H1 (cell line): ENCODE data around the gene DESI1.

Source experiments
- CEBPB ChIP-seq: IDR thresholded peaks from 2 replicates; pipeline ENCODE4 v1.6.1; 2012; ENCODE audit warnings: low read depth, low read length
- GABPA ChIP-seq: IDR thresholded peaks from 2 replicates; pipeline ENCODE4 v1.6.1; 2011; ENCODE audit warnings: mild to moderate bottlenecking, low read length, moderate library complexity, borderline replicate concordance; ENCODE audit not compliant: insufficient read depth
- NRF1 ChIP-seq: IDR thresholded peaks from 2 replicates; pipeline ENCODE4 v1.6.1; 2011; ENCODE audit warnings: mild to moderate bottlenecking, low read depth, low read length, improper control_type of control experiment
- RAD21 ChIP-seq, 2 experiments: IDR thresholded peaks in 1 of 2; conservative IDR thresholded peaks in 1 of 2; 2 replicates each; pipeline ENCODE4 v1.6.1; 2011; ENCODE audit warnings: low read depth in 2 of 2, low read length in 2 of 2, improper control_type of control experiment in 1 of 2, inconsistent platforms in 1 of 2, mild to moderate bottlenecking in 1 of 2, moderate library complexity in 1 of 2
- TF ChIP-seq, protein P1 (sequence below), 3 experiments: IDR thresholded peaks; 1 replicate in 2 of 3; 2 replicates in 1 of 3; pipeline versions ENCODE4 v1.5.1 to v1.6.1; 2011; ENCODE audit warnings: low read length in 3 of 3, mild to moderate bottlenecking in 3 of 3, inconsistent platforms in 2 of 3, low read depth in 1 of 3, moderate library complexity in 1 of 3; ENCODE audit not compliant: insufficient read depth in 1 of 3; ENCODE audit errors: control extremely low read depth in 1 of 3
- TF ChIP-seq, protein P2 (sequence below): IDR thresholded peaks from 2 replicates; pipeline ENCODE4 v1.6.1; 2011; ENCODE audit warnings: low read depth, mild to moderate bottlenecking, low read length; ENCODE audit not compliant: insufficient read depth

DNA sequence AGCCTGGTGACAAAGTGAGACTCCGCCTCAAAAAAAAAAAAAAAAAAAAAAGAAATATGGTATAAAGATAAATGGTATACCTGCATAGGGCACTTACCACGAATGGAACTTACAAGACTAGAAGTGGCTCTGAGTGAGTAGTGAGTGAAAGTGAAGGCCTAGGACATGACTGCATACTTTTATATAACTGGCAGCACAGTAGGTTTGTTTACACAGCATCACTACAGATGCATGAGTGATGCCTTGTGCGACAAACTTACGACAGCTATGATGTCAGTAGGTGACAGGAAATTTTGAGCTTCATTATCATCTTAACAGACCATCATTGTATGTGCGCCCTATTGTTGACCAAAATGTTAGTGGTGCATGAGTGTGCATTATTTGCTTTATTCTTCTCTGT, 17.9 kb upstream of the DESI1 start:
- TF ChIP-seq CEBPB (no peak), GABPA (no peak), NRF1 (no peak), RAD21 (IDR thresholded peaks at IDR 0.05 in 1 of 2, conservative IDR thresholded peaks at IDR 0.05 in 1 of 2; ENCODE audit: low read depth in 2 of 2, low read length in 2 of 2) (no peak)
- TF ChIP-seq, protein P1, sequence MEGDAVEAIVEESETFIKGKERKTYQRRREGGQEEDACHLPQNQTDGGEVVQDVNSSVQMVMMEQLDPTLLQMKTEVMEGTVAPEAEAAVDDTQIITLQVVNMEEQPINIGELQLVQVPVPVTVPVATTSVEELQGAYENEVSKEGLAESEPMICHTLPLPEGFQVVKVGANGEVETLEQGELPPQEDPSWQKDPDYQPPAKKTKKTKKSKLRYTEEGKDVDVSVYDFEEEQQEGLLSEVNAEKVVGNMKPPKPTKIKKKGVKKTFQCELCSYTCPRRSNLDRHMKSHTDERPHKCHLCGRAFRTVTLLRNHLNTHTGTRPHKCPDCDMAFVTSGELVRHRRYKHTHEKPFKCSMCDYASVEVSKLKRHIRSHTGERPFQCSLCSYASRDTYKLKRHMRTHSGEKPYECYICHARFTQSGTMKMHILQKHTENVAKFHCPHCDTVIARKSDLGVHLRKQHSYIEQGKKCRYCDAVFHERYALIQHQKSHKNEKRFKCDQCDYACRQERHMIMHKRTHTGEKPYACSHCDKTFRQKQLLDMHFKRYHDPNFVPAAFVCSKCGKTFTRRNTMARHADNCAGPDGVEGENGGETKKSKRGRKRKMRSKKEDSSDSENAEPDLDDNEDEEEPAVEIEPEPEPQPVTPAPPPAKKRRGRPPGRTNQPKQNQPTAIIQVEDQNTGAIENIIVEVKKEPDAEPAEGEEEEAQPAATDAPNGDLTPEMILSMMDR (IDR thresholded peaks at IDR 0.05; ENCODE audit: control extremely low read depth in 1 of 3, insufficient read depth in 1 of 3, low read depth in 1 of 3, low read length in 3 of 3), result no peak
- TF ChIP-seq, protein P2, sequence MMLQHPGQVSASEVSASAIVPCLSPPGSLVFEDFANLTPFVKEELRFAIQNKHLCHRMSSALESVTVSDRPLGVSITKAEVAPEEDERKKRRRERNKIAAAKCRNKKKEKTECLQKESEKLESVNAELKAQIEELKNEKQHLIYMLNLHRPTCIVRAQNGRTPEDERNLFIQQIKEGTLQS, result no peak
